H1 (cell line): ENCODE results near the gene CPNE4.

ENCODE experiments used
- CTCF ChIP-seq, 3 experiments: IDR thresholded peaks; 1 replicate in 2 of 3; 2 replicates in 1 of 3; pipeline versions ENCODE4 v1.5.1 to v1.6.1; 2011; ENCODE audit warnings: low read length in 3 of 3, mild to moderate bottlenecking in 3 of 3, inconsistent platforms in 2 of 3, low read depth in 1 of 3, moderate library complexity in 1 of 3; ENCODE audit not compliant: insufficient read depth in 1 of 3; ENCODE audit errors: control extremely low read depth in 1 of 3
- POLR2A ChIP-seq, 2 experiments: IDR thresholded peaks; 1 replicate in 1 of 2; 2 replicates in 1 of 2; pipeline ENCODE4 v1.6.1; 2011; ENCODE audit warnings: low read depth in 2 of 2, low read length in 2 of 2, mild to moderate bottlenecking in 2 of 2; ENCODE audit errors: control extremely low read depth in 1 of 2

DNA sequence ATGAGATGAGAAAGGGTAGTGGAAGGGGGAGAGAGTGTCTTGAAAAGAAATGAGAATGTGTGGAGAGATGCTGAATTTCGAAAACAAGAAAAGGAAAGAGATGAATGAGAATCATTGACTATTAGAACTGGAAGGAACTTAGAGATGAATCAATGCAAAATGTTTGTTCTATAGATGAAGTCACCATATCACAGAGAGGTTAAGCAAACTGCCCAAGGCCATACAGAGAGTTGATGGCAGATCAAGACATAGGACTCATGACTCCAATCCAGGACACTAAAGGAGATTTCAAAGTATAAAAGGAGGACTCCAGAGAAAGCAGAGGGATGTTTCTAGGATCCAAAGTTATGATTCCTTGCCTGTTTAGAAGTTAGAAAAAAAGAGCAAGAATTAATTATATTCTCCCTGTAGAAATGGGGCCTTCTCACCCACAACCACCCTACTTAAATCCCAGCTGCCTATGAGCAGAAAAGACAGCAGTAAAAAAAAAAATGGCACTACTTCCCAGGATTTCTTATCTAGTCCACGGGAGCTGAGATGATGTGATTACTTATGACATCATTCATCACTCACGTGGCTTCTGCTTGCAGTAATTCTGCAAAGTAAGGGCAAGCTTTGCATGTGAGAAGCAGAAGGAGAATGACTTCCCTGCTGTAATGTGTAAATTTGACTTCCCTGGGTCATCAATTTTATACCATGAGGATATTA, 321.2 kb downstream of the CPNE4 start:
- TF ChIP-seq CTCF (IDR thresholded peaks at IDR 0.05; ENCODE audit: control extremely low read depth in 1 of 3, insufficient read depth in 1 of 3, low read depth in 1 of 3, low read length in 3 of 3) (no peak), POLR2A (IDR thresholded peaks at IDR 0.05; ENCODE audit: control extremely low read depth in 1 of 2, low read depth in 2 of 2, low read length in 2 of 2) (no peak)
